GM12878 (cell line): ENCODE results near the gene MCC. TPM values are rescaled to one million over a fixed set of nuclear protein-coding genes. Genes with fewer than 3 reads are reported as not detected.

Experiments used
- ATAC-seq: fragments of 200-7000 bp; cut with Tn5 transposase; 3 replicates; pipeline ENCODE4 v1.9.1; 2020; ENCODE audit warnings: mild to moderate bottlenecking, moderate library complexity
- BruUV-seq: library from RNA; stranded (reverse); fragments of 400-500 nt; replicated peaks from 2 replicates; lab custom pipeline; 2021; lab: Mats Ljungman, UMichigan
- CTCF ChIA-PET: fragments of 300-600 bp; sonication (Branson Sonifier 250); formaldehyde crosslinking; extraction: SDS; loops from one replicate; lab custom pipeline; 2021; ENCODE audit warnings: inconsistent platforms; lab: Yijun Ruan, JAX
- POLR2A ChIA-PET: fragments of 350-600 bp; formaldehyde crosslinking; extraction: SDS; loops from one replicate; lab custom pipeline; 2021; ENCODE audit warnings: inconsistent platforms; lab: Charles Lee
- RAD21 ChIA-PET: fragments of 300-600 bp; sonication (Branson Sonifier 250); formaldehyde crosslinking; loops from one replicate; lab custom pipeline; 2023; ENCODE audit warnings: antibody characterized with exemption; ENCODE audit not compliant: unreplicated experiment; lab: Charles Lee
- SMC1A ChIA-PET: fragments of 300-600 bp; sonication (Branson Sonifier 250); formaldehyde crosslinking; loops from one replicate; lab custom pipeline; 2023; ENCODE audit not compliant: unreplicated experiment, uncharacterized antibody; lab: Charles Lee
- DNase-seq: peaks from one replicate; pipeline ENCODE4 v3.0.0-alpha.2; 2011; ENCODE audit warnings: low read depth, low spot score
- FAIRE-seq: peaks from 3 replicates; lab custom pipeline; 2011; peaks lifted over from hg19 to GRCh38; lab: Jason Lieb, UNC
- H2AFZ ChIP-seq: 2 replicates; pipeline ENCODE4 v1.6.0; 2011; ENCODE audit warnings: low read depth, low read length, control low read depth; ENCODE audit not compliant: control insufficient read depth
- H3K27ac ChIP-seq: 2 replicates; pipeline ENCODE4 v1.5.1; 2011; ENCODE audit warnings: control low read depth; ENCODE audit not compliant: control insufficient read depth, insufficient read depth
- H3K27me3 ChIP-seq, 2 experiments: replicated peaks in 1 of 2; 2 replicates each; pipeline versions ENCODE4 v1.6.0 to v1.6.1; 2011; ENCODE audit warnings: low read length in 1 of 2; ENCODE audit not compliant: control insufficient read depth in 2 of 2, insufficient read depth in 2 of 2
- H3K36me3 ChIP-seq, 2 experiments: 2 replicates each; pipeline ENCODE4 v1.5.1; 2011; ENCODE audit warnings: low read length in 1 of 2; ENCODE audit not compliant: control insufficient read depth in 2 of 2, insufficient read depth in 2 of 2
- H3K4me1 ChIP-seq: 2 replicates; pipeline ENCODE4 v1.6.1; 2011; ENCODE audit warnings: mild to moderate bottlenecking, low read length, moderate library complexity, mixed read lengths; ENCODE audit not compliant: control insufficient read depth, insufficient read depth
- H3K4me2 ChIP-seq: 2 replicates; pipeline ENCODE4 v1.6.0; 2011; ENCODE audit warnings: control low read depth; ENCODE audit not compliant: control insufficient read depth, insufficient read depth
- H3K4me3 ChIP-seq: fragments of 200-600 bp; sonication (generic); 2 replicates; pipeline ENCODE4 v1.5.1; 2016
- H3K79me2 ChIP-seq: 2 replicates; pipeline ENCODE4 v1.6.0; 2011; ENCODE audit warnings: low read length; ENCODE audit not compliant: control insufficient read depth, insufficient read depth
- H3K9ac ChIP-seq: 2 replicates; pipeline ENCODE4 v1.8.0; 2011; ENCODE audit warnings: low read length, control low read depth, mixed read lengths; ENCODE audit not compliant: control insufficient read depth, insufficient read depth
- H3K9me3 ChIP-seq: replicated peaks from 3 replicates; pipeline ENCODE4 v1.5.1; 2011; ENCODE audit warnings: mild to moderate bottlenecking, low read length; ENCODE audit not compliant: control insufficient read depth, insufficient read depth
- H4K20me1 ChIP-seq: 2 replicates; pipeline ENCODE4 v1.6.0; 2011; ENCODE audit not compliant: control insufficient read depth, insufficient read depth
- CHD2 ChIP-seq: IDR thresholded peaks from 2 replicates; pipeline ENCODE4 v1.6.1; 2011; ENCODE audit warnings: low read depth, low read length, improper control_type of control experiment, borderline replicate concordance
- EZH2 ChIP-seq: IDR thresholded peaks from 2 replicates; pipeline ENCODE4 v1.6.1; 2012; ENCODE audit warnings: low read depth, mild to moderate bottlenecking, control low read depth, inconsistent platforms, low read length, borderline replicate concordance; ENCODE audit not compliant: control insufficient read depth
- IKZF1 ChIP-seq: fragments of 450-650 bp; conservative IDR thresholded peaks from 2 replicates; pipeline ENCODE4 v1.6.1; 2017; ENCODE audit warnings: antibody characterized with exemption, mild to moderate bottlenecking
- IKZF2 ChIP-seq, 2 experiments: fragments of 450-650 bp; IDR thresholded peaks; 2 replicates each; pipeline ENCODE4 v1.6.1; 2017; ENCODE audit warnings: mild to moderate bottlenecking in 2 of 2, moderate library complexity in 2 of 2
- MEF2A ChIP-seq: IDR thresholded peaks from 2 replicates; pipeline ENCODE4 v1.6.1; 2011; ENCODE audit warnings: low read depth, mild to moderate bottlenecking, low read length, moderate library complexity; ENCODE audit not compliant: insufficient read depth
- STAT1 ChIP-seq: fragments of 450-650 bp; conservative IDR thresholded peaks from 2 replicates; pipeline ENCODE4 v1.6.1; 2014; ENCODE audit warnings: antibody characterized with exemption, mild to moderate bottlenecking
- ZNF217 ChIP-seq: fragments of 450-650 bp; IDR thresholded peaks from 2 replicates; pipeline ENCODE4 v1.6.1; 2017; ENCODE audit warnings: antibody characterized with exemption, mild to moderate bottlenecking
- WGBS: methylation state at CpG from one replicate; pipeline ENCODE4 v1.1.6; 2016; ENCODE audit warnings: low lambda C conversion rate; ENCODE audit not compliant: insufficient replicate concordance, insufficient coverage; ENCODE audit errors: missing lambda C conversion rate; 5-methylcytosine and 5-hydroxymethylcytosine counted together
- in situ Hi-C: fragments of 300-500 bp; cut with MboI; formaldehyde crosslinking; loops from 9 replicates; pipeline ENCODE4 v1.14.3; 2018; ENCODE audit warnings: mixed read lengths
- intact Hi-C: fragments of 100-400 bp; cut with micrococcal nuclease; formaldehyde crosslinking; loops from one replicate; pipeline ENCODE4 v1.14.2; 2022; ENCODE audit not compliant: unreplicated experiment
- polyA plus RNA-seq, 11 experiments: library from polyadenylated mRNA; depleted of rRNA in 4 of 11; unstranded in 6 of 11; stranded (reverse) in 5 of 11; fragments of >200 nt; fragmentation: Nextera tagmentation in 4 of 11; fragmentation: Illumina TruSeq in 1 of 11; extraction: Ambion mirVana in 4 of 11; extraction: Trizol in 1 of 11; gene quantifications; 1 replicate in 1 of 11; 2 replicates in 10 of 11; pipeline versions ENCODE4 v1.2.1 to v1.2.3, GENCODE V29; 2011 to 2016; ENCODE audit warnings: inconsistent platforms in 2 of 11, missing spikeins in 2 of 11, low read depth in 1 of 11
- total RNA-seq, 4 experiments: library from RNA; depleted of rRNA in 3 of 4; stranded (reverse); fragments of >200 nt in 3 of 4; fragmentation: Illumina TruSeq in 1 of 4; extraction: Trizol in 1 of 4; gene quantifications; 2 replicates each; pipeline versions ENCODE4 v1.2.1 to v1.2.3, GENCODE V29; 2013 to 2021
- TF ChIP-seq, protein P1 (sequence below): IDR thresholded peaks from 2 replicates; pipeline ENCODE4 v1.6.1; 2011; ENCODE audit warnings: low read depth, mild to moderate bottlenecking, low read length, moderate library complexity, borderline replicate concordance; ENCODE audit errors: extremely low read depth
- TF ChIP-seq, protein P2 (sequence below): fragments of 450-650 bp; IDR thresholded peaks from 2 replicates; pipeline ENCODE4 v1.6.1; 2017; ENCODE audit warnings: mild to moderate bottlenecking, moderate library complexity

The MCC gene
- total and polyA plus RNA-seq, 10 of the 15 experiments (the other 5 are each of a cell fraction or from before 2014, with no cell fraction given), result 0.03 to 0.86 (median 0.16) TPM

DNA sequence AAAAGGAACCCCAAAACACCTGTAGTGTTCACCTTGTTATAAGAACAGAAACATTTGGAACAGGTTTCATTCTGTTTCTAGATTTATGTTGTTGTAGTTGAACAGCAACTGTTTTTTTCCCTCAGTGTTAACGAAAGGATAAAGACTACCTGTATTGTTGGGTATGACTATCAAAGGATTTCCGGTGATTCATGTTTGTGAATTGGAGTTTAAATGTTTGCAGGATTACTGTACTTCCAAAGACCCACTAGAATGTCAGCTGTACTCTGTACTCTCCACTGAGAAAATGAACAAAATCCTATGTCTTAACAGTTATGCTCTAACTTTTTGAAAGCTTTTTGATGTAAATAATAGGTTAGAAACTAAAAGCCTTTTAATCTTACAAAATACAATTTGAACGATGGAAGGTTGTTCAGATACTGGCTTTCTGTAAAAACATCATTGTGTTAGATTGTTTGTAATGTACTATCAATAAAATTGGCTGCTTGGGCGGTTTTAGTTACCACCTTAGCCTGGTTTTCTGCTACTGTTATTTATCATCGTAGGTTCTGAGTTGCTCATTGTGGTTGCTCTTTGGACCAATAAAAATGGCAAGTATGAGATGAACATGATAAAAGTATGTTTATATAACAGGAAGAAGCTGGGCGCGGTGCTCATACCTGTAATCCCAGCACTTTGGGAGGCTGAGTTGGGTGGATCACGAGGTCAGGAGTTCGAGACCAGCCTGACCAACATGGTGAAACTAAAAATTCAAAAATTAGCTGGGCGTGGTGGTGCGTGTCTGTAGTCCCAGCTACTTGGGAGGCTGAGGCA, 467.6 kb downstream of the MCC start:
- BruUV-seq, result no TSS peak
- TF ChIP-seq MEF2A, result no peak
- no peak for TF ChIP-seq IKZF2 (IDR thresholded peaks at IDR 0.05)
- no peak for TF ChIP-seq CHD2
- TF ChIP-seq, protein P1, sequence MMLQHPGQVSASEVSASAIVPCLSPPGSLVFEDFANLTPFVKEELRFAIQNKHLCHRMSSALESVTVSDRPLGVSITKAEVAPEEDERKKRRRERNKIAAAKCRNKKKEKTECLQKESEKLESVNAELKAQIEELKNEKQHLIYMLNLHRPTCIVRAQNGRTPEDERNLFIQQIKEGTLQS, result no peak
- no peak for TF ChIP-seq STAT1
- TF ChIP-seq EZH2, result no peak
- TF ChIP-seq, protein P2, sequence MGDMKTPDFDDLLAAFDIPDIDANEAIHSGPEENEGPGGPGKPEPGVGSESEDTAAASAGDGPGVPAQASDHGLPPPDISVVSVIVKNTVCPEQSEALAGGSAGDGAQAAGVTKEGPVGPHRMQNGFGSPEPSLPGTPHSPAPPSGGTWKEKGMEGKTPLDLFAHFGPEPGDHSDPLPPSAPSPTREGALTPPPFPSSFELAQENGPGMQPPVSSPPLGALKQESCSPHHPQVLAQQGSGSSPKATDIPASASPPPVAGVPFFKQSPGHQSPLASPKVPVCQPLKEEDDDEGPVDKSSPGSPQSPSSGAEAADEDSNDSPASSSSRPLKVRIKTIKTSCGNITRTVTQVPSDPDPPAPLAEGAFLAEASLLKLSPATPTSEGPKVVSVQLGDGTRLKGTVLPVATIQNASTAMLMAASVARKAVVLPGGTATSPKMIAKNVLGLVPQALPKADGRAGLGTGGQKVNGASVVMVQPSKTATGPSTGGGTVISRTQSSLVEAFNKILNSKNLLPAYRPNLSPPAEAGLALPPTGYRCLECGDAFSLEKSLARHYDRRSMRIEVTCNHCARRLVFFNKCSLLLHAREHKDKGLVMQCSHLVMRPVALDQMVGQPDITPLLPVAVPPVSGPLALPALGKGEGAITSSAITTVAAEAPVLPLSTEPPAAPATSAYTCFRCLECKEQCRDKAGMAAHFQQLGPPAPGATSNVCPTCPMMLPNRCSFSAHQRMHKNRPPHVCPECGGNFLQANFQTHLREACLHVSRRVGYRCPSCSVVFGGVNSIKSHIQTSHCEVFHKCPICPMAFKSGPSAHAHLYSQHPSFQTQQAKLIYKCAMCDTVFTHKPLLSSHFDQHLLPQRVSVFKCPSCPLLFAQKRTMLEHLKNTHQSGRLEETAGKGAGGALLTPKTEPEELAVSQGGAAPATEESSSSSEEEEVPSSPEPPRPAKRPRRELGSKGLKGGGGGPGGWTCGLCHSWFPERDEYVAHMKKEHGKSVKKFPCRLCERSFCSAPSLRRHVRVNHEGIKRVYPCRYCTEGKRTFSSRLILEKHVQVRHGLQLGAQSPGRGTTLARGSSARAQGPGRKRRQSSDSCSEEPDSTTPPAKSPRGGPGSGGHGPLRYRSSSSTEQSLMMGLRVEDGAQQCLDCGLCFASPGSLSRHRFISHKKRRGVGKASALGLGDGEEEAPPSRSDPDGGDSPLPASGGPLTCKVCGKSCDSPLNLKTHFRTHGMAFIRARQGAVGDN, result no peak
- TF ChIP-seq ZNF217, result no peak
- no peak for TF ChIP-seq IKZF1
- Histone ChIP-seq H3K27ac (no peak overlapping the region), H3K27me3 (no peaks in the 10 kb centered on the region), H3K36me3 (peaks cover 2 to 11% of the 10 kb centered on the region in 2 experiments), H3K9me3 (no peaks in the 10 kb centered on the region), H4K20me1 (no peaks in the 10 kb centered on the region), H2AFZ (no peak overlapping the region), H3K79me2 (no peaks in the 10 kb centered on the region), H3K4me3 (no peak overlapping the region), H3K4me2 (no peak overlapping the region), H3K4me1 (no peaks in the 10 kb centered on the region), H3K9ac (no peak overlapping the region)
- WGBS, result 98% methylated on average over 11 of the region's 11 CpGs
- in situ Hi-C loops, result no loop called here
- ChIA-PET POLR2A (no interaction called here), SMC1A (interaction anchor here (1.2 to 3.3 kb wide), 2 partner anchors 24 to 28 kb away, joined by 3 to 15 read pairs; no protein-coding TSS in a partner anchor), RAD21 (no interaction called here), CTCF (interaction anchor here (0.6 kb wide), 1 partner anchor 592 kb away, joined by 3 read pairs; no protein-coding TSS in a partner anchor)
- FAIRE-seq (no peak), ATAC-seq (no peak), DNase-seq (no peak)
- intact Hi-C loops, result no loop called here
